Measurements from ENCODE around the gene RANBP1. TPM values are rescaled to one million over a fixed set of nuclear protein-coding genes. Genes with fewer than 3 reads are reported as not detected.

The RANBP1 gene
- total and polyA plus RNA-seq, 9 of the 15 experiments (the other 6 are each of a cell fraction or from before 2014, with no cell fraction given): 162 to 2,891 (median 1,289) TPM

GRCh38 chr22:20157430-20158183 is 41.7 kb downstream of the RANBP1 start (continued):
- TF ChIP-seq AFF4 (CRISPR knock-in tag; IDR thresholded peaks at IDR 0.05) (no peak), SAFB (IDR thresholded peaks at IDR 0.05; ENCODE audit: borderline replicate concordance, low read depth, low read length) (no peak), TEAD4 (IDR thresholded peaks at IDR 0.05; ENCODE audit: low read length) (no peak), TEAD4 (CRISPR knock-in tag; IDR thresholded peaks at IDR 0.05; ENCODE audit: borderline replicate concordance) (peak; percentile 71), HOXB6 (CRISPR knock-in tag; IDR thresholded peaks at IDR 0.05; ENCODE audit: borderline replicate concordance) (no peak), HNRNPLL (IDR thresholded peaks at IDR 0.05; ENCODE audit: low read depth, low read length, poor library complexity, severe bottlenecking) (peak; percentile 6), ZC3H4 (CRISPR knock-in tag; IDR thresholded peaks at IDR 0.05; ENCODE audit: borderline replicate concordance) (peak; percentile 85; the same call in 1 of the 2 replicates), ZNF79 (CRISPR knock-in tag; IDR thresholded peaks at IDR 0.05; ENCODE audit: low read depth) (no peak), TEAD1 (CRISPR knock-in tag; IDR thresholded peaks at IDR 0.05) (peak in 1 of 2 experiments; percentile 43; a peak in 1 of 4 replicates), TBP (optimal IDR thresholded peaks at IDR 0.05; ENCODE audit: low read depth, low read length) (no peak)
- TF ChIP-seq, protein P1, sequence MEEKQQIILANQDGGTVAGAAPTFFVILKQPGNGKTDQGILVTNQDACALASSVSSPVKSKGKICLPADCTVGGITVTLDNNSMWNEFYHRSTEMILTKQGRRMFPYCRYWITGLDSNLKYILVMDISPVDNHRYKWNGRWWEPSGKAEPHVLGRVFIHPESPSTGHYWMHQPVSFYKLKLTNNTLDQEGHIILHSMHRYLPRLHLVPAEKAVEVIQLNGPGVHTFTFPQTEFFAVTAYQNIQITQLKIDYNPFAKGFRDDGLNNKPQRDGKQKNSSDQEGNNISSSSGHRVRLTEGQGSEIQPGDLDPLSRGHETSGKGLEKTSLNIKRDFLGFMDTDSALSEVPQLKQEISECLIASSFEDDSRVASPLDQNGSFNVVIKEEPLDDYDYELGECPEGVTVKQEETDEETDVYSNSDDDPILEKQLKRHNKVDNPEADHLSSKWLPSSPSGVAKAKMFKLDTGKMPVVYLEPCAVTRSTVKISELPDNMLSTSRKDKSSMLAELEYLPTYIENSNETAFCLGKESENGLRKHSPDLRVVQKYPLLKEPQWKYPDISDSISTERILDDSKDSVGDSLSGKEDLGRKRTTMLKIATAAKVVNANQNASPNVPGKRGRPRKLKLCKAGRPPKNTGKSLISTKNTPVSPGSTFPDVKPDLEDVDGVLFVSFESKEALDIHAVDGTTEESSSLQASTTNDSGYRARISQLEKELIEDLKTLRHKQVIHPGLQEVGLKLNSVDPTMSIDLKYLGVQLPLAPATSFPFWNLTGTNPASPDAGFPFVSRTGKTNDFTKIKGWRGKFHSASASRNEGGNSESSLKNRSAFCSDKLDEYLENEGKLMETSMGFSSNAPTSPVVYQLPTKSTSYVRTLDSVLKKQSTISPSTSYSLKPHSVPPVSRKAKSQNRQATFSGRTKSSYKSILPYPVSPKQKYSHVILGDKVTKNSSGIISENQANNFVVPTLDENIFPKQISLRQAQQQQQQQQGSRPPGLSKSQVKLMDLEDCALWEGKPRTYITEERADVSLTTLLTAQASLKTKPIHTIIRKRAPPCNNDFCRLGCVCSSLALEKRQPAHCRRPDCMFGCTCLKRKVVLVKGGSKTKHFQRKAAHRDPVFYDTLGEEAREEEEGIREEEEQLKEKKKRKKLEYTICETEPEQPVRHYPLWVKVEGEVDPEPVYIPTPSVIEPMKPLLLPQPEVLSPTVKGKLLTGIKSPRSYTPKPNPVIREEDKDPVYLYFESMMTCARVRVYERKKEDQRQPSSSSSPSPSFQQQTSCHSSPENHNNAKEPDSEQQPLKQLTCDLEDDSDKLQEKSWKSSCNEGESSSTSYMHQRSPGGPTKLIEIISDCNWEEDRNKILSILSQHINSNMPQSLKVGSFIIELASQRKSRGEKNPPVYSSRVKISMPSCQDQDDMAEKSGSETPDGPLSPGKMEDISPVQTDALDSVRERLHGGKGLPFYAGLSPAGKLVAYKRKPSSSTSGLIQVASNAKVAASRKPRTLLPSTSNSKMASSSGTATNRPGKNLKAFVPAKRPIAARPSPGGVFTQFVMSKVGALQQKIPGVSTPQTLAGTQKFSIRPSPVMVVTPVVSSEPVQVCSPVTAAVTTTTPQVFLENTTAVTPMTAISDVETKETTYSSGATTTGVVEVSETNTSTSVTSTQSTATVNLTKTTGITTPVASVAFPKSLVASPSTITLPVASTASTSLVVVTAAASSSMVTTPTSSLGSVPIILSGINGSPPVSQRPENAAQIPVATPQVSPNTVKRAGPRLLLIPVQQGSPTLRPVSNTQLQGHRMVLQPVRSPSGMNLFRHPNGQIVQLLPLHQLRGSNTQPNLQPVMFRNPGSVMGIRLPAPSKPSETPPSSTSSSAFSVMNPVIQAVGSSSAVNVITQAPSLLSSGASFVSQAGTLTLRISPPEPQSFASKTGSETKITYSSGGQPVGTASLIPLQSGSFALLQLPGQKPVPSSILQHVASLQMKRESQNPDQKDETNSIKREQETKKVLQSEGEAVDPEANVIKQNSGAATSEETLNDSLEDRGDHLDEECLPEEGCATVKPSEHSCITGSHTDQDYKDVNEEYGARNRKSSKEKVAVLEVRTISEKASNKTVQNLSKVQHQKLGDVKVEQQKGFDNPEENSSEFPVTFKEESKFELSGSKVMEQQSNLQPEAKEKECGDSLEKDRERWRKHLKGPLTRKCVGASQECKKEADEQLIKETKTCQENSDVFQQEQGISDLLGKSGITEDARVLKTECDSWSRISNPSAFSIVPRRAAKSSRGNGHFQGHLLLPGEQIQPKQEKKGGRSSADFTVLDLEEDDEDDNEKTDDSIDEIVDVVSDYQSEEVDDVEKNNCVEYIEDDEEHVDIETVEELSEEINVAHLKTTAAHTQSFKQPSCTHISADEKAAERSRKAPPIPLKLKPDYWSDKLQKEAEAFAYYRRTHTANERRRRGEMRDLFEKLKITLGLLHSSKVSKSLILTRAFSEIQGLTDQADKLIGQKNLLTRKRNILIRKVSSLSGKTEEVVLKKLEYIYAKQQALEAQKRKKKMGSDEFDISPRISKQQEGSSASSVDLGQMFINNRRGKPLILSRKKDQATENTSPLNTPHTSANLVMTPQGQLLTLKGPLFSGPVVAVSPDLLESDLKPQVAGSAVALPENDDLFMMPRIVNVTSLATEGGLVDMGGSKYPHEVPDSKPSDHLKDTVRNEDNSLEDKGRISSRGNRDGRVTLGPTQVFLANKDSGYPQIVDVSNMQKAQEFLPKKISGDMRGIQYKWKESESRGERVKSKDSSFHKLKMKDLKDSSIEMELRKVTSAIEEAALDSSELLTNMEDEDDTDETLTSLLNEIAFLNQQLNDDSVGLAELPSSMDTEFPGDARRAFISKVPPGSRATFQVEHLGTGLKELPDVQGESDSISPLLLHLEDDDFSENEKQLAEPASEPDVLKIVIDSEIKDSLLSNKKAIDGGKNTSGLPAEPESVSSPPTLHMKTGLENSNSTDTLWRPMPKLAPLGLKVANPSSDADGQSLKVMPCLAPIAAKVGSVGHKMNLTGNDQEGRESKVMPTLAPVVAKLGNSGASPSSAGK (IDR thresholded peaks at IDR 0.05): no peak

All from K562 (cell line).